Measurements from ENCODE around the gene FAM171A1.
A peak's percentile ranks its signal among the peaks of the same experiment; 100 is the strongest.
"Not testable (repeated sequence)": the region's sequence is repeated elsewhere in the genome, so short reads cannot be mapped to it uniquely, and the experiment has no call there.

FAM171A1 gene

GRCh38 chr10:15370856-15371701, at the start of gene FAM171A1:
Gene FAM171A1, minus strand, starts transcription at chr10:15371289. Its CDS starts 237 bp downstream, at chr10:15371052.
- DNase-seq (ENCODE audit: low spot score) = peak; percentile 57

- no peak for DNase-seq (ENCODE audit: low spot score)
Measured at GRCh38 chr10:15420858-15421257, 49.8 kb upstream of the FAM171A1 start.

- peak; percentile 15 for DNase-seq (ENCODE audit: low spot score)
Measured at GRCh38 chr10:15419279-15419874, 48.3 kb upstream of the FAM171A1 start.

- DNase-seq (ENCODE audit: low spot score) = no peak
Measured at GRCh38 chr10:15416034-15416433, 44.9 kb upstream of the FAM171A1 start.

- no peak for DNase-seq (ENCODE audit: low spot score)
Measured at GRCh38 chr10:15411010-15411409, 39.9 kb upstream of the FAM171A1 start.

GRCh38 chr10:15409350-15409749, 38.3 kb upstream of the FAM171A1 start:
- DNase-seq (ENCODE audit: low spot score) = not testable (repeated sequence)

- DNase-seq (ENCODE audit: low spot score) = no peak
Measured at GRCh38 chr10:15408557-15408956, 37.5 kb upstream of the FAM171A1 start.

- DNase-seq (ENCODE audit: low spot score) = no peak
Measured at GRCh38 chr10:15405319-15405718, 34.2 kb upstream of the FAM171A1 start.

GRCh38 chr10:15401382-15401781, 30.3 kb upstream of the FAM171A1 start:
- no peak for DNase-seq (ENCODE audit: low spot score)

- DNase-seq (ENCODE audit: low spot score) = not testable (repeated sequence)
Measured at GRCh38 chr10:15400461-15400860, 29.4 kb upstream of the FAM171A1 start.

GRCh38 chr10:15399060-15399661, 28.1 kb upstream of the FAM171A1 start:
- DNase-seq (ENCODE audit: low spot score) = no peak

- no peak for DNase-seq (ENCODE audit: low spot score)
Measured at GRCh38 chr10:15395935-15396334, 24.8 kb upstream of the FAM171A1 start.

- no peak for DNase-seq (ENCODE audit: low spot score)
Measured at GRCh38 chr10:15393139-15393825, 22.2 kb upstream of the FAM171A1 start.

GRCh38 chr10:15391491-15391890, 20.4 kb upstream of the FAM171A1 start:
- DNase-seq (ENCODE audit: low spot score) = no peak

GRCh38 chr10:15388172-15388571, 17.1 kb upstream of the FAM171A1 start:
- DNase-seq (ENCODE audit: low spot score) = not testable (repeated sequence)

GRCh38 chr10:15387021-15387420, 15.9 kb upstream of the FAM171A1 start:
- no peak for DNase-seq (ENCODE audit: low spot score)

- DNase-seq (ENCODE audit: low spot score) = no peak
Measured at GRCh38 chr10:15385552-15386455, 14.7 kb upstream of the FAM171A1 start.

- no peak for DNase-seq (ENCODE audit: low spot score)
Measured at GRCh38 chr10:15381420-15381819, 10.3 kb upstream of the FAM171A1 start.

GRCh38 chr10:15379078-15379477, 8.0 kb upstream of the FAM171A1 start:
- DNase-seq (ENCODE audit: low spot score) = no peak

- no peak for DNase-seq (ENCODE audit: low spot score)
Measured at GRCh38 chr10:15378569-15378968, 7.5 kb upstream of the FAM171A1 start.

GRCh38 chr10:15374566-15374965, 3.5 kb upstream of the FAM171A1 start:
- no peak for DNase-seq (ENCODE audit: low spot score)

Measured in CD4-positive, alpha-beta T cell treated with Interleukin-6 at 100 ng/mL for 8 hours (primary cell).